ENCODE data around the gene RNASET2.
"Not testable (repeated sequence)": the region's sequence is repeated elsewhere in the genome, so short reads cannot be mapped to it uniquely, and the experiment has no call there.

Gene RNASET2

GRCh38 chr6:166900130-166900708 lies 56.1 kb downstream of the RNASET2 start:
- DNase-seq: no peak

DNA sequence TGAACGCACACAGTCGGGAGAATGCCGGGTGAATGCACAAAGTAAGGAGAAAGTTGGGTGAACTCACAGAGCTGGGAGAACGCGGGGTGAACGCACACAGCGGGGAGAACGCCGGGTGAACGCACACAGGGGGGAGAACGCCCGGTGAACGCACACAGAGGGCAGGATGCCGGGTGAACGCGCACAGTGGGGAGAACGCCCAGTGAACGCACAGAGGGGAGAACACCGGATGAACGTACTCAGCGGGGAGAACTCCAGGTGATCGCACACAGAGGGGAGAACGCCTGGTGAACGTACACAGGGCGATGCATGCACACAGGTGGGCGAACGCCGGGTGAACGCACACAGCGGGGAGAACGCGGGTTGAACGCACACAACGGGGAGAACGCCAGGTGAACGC lies 57.4 kb downstream of the RNASET2 start:
- no peak for DNase-seq

GRCh38 chr6:166894614-166895013 lies 61.7 kb downstream of the RNASET2 start:
- DNase-seq: not testable (repeated sequence)

DNA sequence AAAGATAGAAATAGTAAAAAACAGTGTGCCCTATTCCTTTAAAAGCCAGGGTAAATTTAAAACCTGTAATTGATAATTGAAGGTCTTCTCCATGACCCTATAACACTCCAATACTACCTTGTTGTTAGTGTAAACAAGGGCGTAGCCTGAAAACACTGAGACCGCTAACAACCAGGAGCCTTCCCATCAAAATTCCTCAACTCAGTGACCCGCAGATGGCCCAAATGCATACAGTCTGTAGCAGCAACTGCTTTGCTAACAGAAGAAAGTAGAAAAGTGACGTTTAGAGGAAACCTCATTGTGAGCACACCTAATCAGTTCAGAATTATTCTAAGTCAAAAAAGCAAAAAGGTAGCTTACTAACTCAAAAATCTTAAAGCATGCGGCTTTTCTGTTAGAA lies 63.9 kb downstream of the RNASET2 start:
- DNase-seq: not testable (repeated sequence)

GRCh38 chr6:166886773-166887172 lies 69.6 kb downstream of the RNASET2 start:
- not testable (repeated sequence) for DNase-seq

DNA sequence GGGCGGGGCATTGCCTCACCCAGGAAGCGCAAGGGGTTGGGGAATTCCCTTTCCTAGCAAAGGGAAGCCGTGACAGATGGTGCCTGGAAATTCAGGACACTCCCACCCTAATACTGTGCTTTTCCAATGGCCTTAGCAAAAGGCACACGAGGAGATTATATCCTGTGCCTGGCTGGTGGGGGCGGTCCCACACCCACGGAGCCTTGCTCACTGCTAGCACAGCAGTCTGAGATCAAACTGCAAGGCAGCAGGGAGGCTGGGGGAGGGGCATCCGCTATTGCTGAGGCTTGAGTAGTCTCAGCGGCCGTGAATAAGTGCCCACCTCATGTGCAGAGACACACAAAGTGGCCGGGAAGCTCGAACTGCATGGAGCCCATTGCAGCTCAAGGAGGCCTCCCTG lies 71.4 kb downstream of the RNASET2 start:
- not testable (repeated sequence) for DNase-seq

GRCh38 chr6:166879594-166879993 lies 76.8 kb downstream of the RNASET2 start:
- DNase-seq: no peak
